ENCODE data around the gene PSMD2.
"Not testable (repeated sequence)": the region's sequence is repeated elsewhere in the genome, so short reads cannot be mapped to it uniquely, and the experiment has no call there.

Gene PSMD2

DNA sequence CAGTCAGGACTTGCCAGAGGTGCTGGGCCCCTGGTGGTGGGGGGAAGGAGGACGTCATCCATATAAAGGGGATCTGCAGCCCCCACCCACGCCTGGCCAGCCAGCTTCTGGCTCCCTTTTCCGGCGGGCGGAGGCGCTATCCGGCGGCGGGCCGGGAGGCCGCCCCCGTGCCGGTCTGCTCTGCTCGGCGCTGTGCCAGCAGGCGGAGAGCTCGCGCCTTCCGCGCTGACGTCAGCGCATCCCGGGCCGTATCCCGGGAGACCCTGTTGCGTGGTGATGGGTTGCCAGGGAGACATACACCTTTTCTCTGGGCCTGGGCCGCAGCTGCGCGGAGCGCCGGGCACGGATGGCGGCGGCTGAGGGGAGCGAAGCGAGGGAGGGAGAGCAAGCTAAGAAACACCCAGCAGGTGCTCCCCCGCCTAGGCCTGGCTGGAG lies 39.5 kb downstream of the PSMD2 start:
- Histone ChIP-seq H3K4me2 (no peak overlapping the region), H3K9ac (no peak overlapping the region), H3K79me2 (ENCODE audit: insufficient read depth, low read depth) (no peaks in the 10 kb centered on the region), H3K4me1 (ENCODE audit: low read depth, poor library complexity, severe bottlenecking) (peaks cover 3% of the 10 kb centered on the region), H4K20me1 (ENCODE audit: insufficient read depth) (no peaks in the 10 kb centered on the region), H3K36me3 (ENCODE audit: insufficient read depth) (peaks cover 6% of the 10 kb centered on the region; the same call in 1 of the 2 replicates), H3K27ac (no peak overlapping the region), H3K4me3 (IDR thresholded peaks at IDR 0.05; ENCODE audit: insufficient read depth, low read depth, low read length) (no peak overlapping the region), H2AFZ (ENCODE audit: low read depth) (no peak overlapping the region), H3K27me3 (ENCODE audit: insufficient read depth, low read depth) (no peaks in the 10 kb centered on the region)
- TF ChIP-seq, protein P1, sequence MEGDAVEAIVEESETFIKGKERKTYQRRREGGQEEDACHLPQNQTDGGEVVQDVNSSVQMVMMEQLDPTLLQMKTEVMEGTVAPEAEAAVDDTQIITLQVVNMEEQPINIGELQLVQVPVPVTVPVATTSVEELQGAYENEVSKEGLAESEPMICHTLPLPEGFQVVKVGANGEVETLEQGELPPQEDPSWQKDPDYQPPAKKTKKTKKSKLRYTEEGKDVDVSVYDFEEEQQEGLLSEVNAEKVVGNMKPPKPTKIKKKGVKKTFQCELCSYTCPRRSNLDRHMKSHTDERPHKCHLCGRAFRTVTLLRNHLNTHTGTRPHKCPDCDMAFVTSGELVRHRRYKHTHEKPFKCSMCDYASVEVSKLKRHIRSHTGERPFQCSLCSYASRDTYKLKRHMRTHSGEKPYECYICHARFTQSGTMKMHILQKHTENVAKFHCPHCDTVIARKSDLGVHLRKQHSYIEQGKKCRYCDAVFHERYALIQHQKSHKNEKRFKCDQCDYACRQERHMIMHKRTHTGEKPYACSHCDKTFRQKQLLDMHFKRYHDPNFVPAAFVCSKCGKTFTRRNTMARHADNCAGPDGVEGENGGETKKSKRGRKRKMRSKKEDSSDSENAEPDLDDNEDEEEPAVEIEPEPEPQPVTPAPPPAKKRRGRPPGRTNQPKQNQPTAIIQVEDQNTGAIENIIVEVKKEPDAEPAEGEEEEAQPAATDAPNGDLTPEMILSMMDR (conservative IDR thresholded peaks at IDR 0.05; ENCODE audit: low read depth, low read length) = no peak

DNA sequence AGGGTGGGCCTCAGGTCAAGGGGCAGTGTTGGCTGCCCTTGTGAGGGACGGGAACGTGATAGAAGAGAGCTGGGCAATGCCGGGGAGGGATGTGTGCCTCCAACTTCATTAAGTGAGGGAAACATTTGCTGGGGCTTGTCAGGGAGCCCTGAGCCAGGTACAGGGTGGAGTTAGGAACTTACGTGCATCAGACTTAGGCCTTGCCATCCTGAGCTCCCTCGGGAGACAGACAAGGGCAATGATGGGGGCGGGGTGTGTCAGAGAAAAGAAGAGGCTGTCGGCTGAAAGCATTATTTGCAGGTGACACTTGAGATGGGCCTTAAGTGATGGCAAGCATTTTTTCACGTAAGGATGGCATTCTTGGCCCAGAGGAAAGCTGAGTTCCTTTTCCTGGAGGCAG lies 40.0 kb downstream of the PSMD2 start:
- TF ChIP-seq, protein P1 (conservative IDR thresholded peaks at IDR 0.05; ENCODE audit: low read depth, low read length) = no peak
- Histone ChIP-seq H2AFZ (ENCODE audit: low read depth) (no peak overlapping the region), H3K27me3 (ENCODE audit: insufficient read depth, low read depth) (no peaks in the 10 kb centered on the region), H3K36me3 (ENCODE audit: insufficient read depth) (peaks cover 6% of the 10 kb centered on the region; the same call in 1 of the 2 replicates), H3K79me2 (ENCODE audit: insufficient read depth, low read depth) (no peaks in the 10 kb centered on the region), H4K20me1 (ENCODE audit: insufficient read depth) (no peaks in the 10 kb centered on the region), H3K4me2 (no peak overlapping the region), H3K27ac (no peak overlapping the region), H3K4me1 (ENCODE audit: low read depth, poor library complexity, severe bottlenecking) (peaks cover 3% of the 10 kb centered on the region), H3K4me3 (IDR thresholded peaks at IDR 0.05; ENCODE audit: insufficient read depth, low read depth, low read length) (no peak overlapping the region), H3K9ac (no peak overlapping the region)

DNA sequence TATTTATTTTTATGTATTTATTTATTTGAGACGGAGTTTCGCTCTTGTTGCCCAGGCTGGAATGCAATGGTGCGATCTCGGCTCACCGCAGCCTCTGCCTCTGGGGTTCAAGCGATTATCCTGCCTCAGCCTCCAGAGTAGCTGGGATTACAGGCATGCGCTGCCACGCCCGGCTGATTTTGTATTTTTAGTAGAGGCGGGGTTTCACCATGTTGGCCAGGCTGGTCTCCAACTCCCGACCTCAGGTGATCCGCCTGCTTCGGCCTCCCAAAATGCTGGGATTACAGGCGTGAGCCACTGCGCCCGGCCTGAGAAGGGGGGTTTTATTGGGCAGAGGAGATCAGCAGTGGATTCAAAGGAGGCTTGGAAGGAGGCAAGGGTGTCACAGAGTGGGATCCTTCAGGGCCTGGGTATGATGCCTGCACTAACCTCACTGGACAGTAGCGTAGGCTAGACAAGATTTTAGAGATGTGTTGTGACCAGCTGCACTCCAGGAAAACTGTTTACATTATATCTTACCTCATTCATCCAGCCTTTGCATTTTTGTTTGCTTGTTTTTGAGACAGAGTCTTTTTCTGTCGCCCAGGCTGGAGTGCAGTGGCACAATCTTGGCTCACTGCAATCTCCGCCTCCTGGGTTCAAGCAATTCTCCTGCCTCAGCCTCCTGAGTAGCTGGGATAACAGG lies 40.6 kb downstream of the PSMD2 start:
- H3K4me3 ChIP-seq (IDR thresholded peaks at IDR 0.05; ENCODE audit: insufficient read depth, low read depth, low read length); H3K9ac ChIP-seq; H3K4me1 ChIP-seq (ENCODE audit: low read depth, poor library complexity, severe bottlenecking); H3K36me3 ChIP-seq (ENCODE audit: insufficient read depth); H3K27ac ChIP-seq; H2AFZ ChIP-seq (ENCODE audit: low read depth); H3K4me2 ChIP-seq; H4K20me1 ChIP-seq (ENCODE audit: insufficient read depth); H3K79me2 ChIP-seq (ENCODE audit: insufficient read depth, low read depth); H3K27me3 ChIP-seq (ENCODE audit: insufficient read depth, low read depth): not testable (repeated sequence)

DNA sequence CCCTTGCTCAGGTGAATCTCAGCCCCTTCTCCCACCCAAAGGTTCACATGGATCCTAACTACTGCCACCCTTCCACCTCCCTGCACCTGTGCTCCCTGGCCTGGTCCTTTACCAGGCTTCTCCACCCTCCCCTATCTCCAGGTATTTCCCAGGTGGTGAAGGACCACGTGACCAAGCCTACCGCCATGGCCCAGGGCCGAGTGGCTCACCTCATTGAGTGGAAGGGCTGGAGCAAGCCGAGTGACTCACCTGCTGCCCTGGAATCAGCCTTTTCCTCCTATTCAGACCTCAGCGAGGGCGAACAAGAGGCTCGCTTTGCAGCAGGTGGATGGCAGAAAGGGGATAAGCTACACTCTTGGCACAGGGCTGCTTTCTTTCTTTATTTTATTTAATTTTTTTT lies 42.9 kb downstream of the PSMD2 start:
- H3K27ac ChIP-seq = no peak overlapping the region
- H3K27me3 ChIP-seq (ENCODE audit: insufficient read depth, low read depth) = no peaks in the 10 kb centered on the region
- TF ChIP-seq, protein P1 (conservative IDR thresholded peaks at IDR 0.05; ENCODE audit: low read depth, low read length) = no peak
- H4K20me1 ChIP-seq (ENCODE audit: insufficient read depth) = no peaks in the 10 kb centered on the region
- H2AFZ ChIP-seq (ENCODE audit: low read depth) = no peak overlapping the region
- H3K4me2 ChIP-seq = no peak overlapping the region
- no peak overlapping the region for H3K9ac ChIP-seq
- H3K4me3 ChIP-seq (IDR thresholded peaks at IDR 0.05; ENCODE audit: insufficient read depth, low read depth, low read length) = no peak overlapping the region
- no peaks in the 10 kb centered on the region for H3K36me3 ChIP-seq (ENCODE audit: insufficient read depth)
- H3K79me2 ChIP-seq (ENCODE audit: insufficient read depth, low read depth) = no peaks in the 10 kb centered on the region
- peaks cover 7% of the 10 kb centered on the region for H3K4me1 ChIP-seq (ENCODE audit: low read depth, poor library complexity, severe bottlenecking)

DNA sequence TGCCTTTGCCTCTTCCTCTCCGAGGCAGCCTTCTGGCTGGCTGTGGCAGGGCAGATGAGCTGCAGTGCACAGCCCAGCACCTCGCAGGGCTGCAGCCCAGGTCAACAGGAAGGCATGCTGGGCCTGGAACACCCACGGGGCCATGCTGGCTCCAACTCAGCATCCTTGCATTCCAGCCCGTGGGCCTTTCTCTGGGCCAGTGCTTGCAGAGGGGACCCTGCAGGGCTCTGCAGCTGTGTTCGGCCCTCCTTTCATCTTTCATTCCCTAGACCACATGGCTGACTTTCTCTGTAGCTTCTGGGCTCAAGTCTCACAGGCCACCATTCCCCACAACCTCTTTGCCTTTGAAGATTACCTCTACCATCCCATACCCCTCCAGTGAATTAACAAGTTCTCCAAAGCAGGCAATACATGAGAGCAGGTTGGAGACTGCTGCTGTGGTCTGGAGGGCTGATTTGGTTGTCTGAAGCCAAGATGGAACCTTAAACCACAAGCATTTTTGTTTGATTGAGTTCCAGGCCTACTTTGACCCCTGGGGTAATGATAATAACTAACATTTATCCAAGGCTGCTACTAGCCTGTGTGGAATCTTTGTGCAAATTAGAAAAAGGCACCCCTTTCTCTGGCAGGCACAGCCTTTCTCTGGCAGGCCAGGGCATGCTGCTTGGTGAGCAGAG lies 44.3 kb downstream of the PSMD2 start:
- no peaks in the 10 kb centered on the region for H3K79me2 ChIP-seq (ENCODE audit: insufficient read depth, low read depth)
- peaks cover 13% of the 10 kb centered on the region for H3K4me1 ChIP-seq (ENCODE audit: low read depth, poor library complexity, severe bottlenecking)
- TF ChIP-seq, protein P1 (conservative IDR thresholded peaks at IDR 0.05; ENCODE audit: low read depth, low read length) = no peak
- H3K27me3 ChIP-seq (ENCODE audit: insufficient read depth, low read depth) = no peaks in the 10 kb centered on the region
- no peak overlapping the region for H3K27ac ChIP-seq
- no peaks in the 10 kb centered on the region for H3K36me3 ChIP-seq (ENCODE audit: insufficient read depth)
- no peak overlapping the region for H3K4me3 ChIP-seq (IDR thresholded peaks at IDR 0.05; ENCODE audit: insufficient read depth, low read depth, low read length)
- no peak overlapping the region for H3K9ac ChIP-seq
- no peak overlapping the region for H2AFZ ChIP-seq (ENCODE audit: low read depth)
- no peaks in the 10 kb centered on the region for H4K20me1 ChIP-seq (ENCODE audit: insufficient read depth)
- H3K4me2 ChIP-seq = no peak overlapping the region
